Stomach (tissue), 4 donors: ENCODE results near the gene DNAJC12.

ENCODE experiments used
- POLR2A ChIP-seq, 4 donors: fragments of 450-650 bp; IDR thresholded peaks; one replicate each; pipeline ENCODE4 v1.6.1; 2016; ENCODE audit warnings: antibody characterized with exemption in 4 of 4, control low read depth in 2 of 4, mild to moderate bottlenecking in 1 of 4, moderate library complexity in 1 of 4
- TF ChIP-seq, protein P1 (sequence below), 7 experiments: fragments of 450-650 bp in 4 of 7; fragments of 200-600 bp in 3 of 7; sonication (generic) in 3 of 7; IDR thresholded peaks; one replicate each; pipeline ENCODE4 v1.5.1; 2016 to 2019; ENCODE audit warnings: antibody characterized with exemption in 7 of 7, control low read depth in 2 of 7, mild to moderate bottlenecking in 1 of 7

DNA sequence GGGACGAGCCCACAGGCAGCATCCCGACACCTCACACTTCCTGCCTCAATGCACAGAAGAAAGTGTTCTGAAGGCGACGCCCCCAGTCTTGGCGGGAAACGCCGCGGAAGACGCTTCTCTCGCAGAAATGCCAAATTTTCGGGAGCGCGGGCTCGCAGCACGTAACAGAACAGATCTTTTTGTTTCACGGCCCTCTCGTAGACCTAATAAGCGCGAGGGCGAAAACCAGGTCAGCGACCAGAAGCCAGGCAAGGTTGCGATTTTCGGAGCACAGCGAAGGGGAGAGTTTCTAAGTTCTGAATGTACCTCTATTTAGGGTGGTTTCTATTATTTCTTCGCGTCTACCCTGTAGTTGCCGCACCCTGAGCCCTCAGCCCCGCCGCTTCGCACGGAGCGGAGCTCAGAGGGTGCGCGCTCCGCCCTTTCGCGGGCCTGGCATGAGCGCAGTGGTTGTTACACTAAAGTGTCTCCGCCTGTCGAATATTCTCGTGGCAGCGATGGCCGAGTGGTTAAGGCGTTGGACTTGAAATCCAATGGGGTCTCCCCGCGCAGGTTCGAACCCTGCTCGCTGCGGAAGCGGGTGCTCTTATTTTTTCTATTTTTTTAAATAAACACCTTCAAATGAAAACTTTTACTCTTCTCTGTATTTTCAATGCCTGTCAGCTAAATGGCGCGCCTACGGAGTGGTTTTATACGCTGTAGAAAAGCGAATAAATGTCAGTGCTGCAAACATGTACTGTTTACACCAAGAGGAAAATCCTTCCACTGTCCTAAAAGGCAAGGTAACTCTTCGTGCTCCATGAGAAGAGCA is 73.8 kb downstream of the DNAJC12 start:
- TF ChIP-seq, protein P1, sequence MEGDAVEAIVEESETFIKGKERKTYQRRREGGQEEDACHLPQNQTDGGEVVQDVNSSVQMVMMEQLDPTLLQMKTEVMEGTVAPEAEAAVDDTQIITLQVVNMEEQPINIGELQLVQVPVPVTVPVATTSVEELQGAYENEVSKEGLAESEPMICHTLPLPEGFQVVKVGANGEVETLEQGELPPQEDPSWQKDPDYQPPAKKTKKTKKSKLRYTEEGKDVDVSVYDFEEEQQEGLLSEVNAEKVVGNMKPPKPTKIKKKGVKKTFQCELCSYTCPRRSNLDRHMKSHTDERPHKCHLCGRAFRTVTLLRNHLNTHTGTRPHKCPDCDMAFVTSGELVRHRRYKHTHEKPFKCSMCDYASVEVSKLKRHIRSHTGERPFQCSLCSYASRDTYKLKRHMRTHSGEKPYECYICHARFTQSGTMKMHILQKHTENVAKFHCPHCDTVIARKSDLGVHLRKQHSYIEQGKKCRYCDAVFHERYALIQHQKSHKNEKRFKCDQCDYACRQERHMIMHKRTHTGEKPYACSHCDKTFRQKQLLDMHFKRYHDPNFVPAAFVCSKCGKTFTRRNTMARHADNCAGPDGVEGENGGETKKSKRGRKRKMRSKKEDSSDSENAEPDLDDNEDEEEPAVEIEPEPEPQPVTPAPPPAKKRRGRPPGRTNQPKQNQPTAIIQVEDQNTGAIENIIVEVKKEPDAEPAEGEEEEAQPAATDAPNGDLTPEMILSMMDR (IDR thresholded peaks at IDR 0.05): no peak
- TF ChIP-seq POLR2A (IDR thresholded peaks at IDR 0.05): no peak
